Measurements from ENCODE around the gene TUNAR. TPM values are rescaled to one million over a fixed set of nuclear protein-coding genes. Genes with fewer than 3 reads are reported as not detected.

The TUNAR gene
- total RNA-seq, 1 donor from 2014 or later, result 4.6 TPM

GRCh38 chr14:95915330-95915729 is 38.7 kb downstream of the TUNAR start:
- Mint-ChIP-seq H3K27ac (no peak overlapping the region), H3K4me1 (ENCODE audit: low read depth) (peaks cover 5% of the 10 kb centered on the region), H3K36me3 (ENCODE audit: insufficient read depth) (no peaks in the 10 kb centered on the region), H3K4me3 (ENCODE audit: low read depth) (no peak overlapping the region), H3K27me3 (no peaks in the 10 kb centered on the region), H3K9me3 (ENCODE audit: low read depth) (no peaks in the 10 kb centered on the region)
- TF ChIP-seq CTCF (IDR thresholded peaks at IDR 0.05; ENCODE audit: unreplicated experiment), result no peak
- no peak for DNase-seq (ENCODE audit: low spot score, unreplicated experiment)

DNA sequence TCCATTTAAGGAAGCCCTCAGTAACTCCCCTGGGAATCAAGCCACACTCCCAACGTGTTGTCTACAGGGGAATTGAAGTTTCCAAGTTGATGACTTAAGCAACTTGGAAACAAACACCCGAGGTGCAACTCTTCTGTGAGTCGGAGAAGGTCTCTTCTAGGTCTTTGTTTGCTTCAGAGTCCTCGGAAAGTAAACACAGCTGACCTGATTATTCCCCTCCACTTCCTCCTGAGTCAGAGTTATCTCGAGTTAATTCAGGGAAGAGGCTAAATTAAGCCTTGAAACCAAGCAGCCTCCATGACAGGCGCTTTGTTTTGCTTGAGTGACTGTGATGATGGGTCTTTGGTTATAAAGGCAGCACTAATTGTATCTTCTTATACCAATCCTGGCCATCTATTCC is 41.8 kb downstream of the TUNAR start:
- Mint-ChIP-seq H3K4me1 (ENCODE audit: low read depth) (peaks cover 3% of the 10 kb centered on the region), H3K4me3 (ENCODE audit: low read depth) (no peak overlapping the region), H3K27me3 (no peaks in the 10 kb centered on the region), H3K9me3 (ENCODE audit: low read depth) (no peaks in the 10 kb centered on the region), H3K36me3 (ENCODE audit: insufficient read depth) (no peaks in the 10 kb centered on the region), H3K27ac (peak overlapping the region; percentile 10)
- TF ChIP-seq CTCF (IDR thresholded peaks at IDR 0.05; ENCODE audit: unreplicated experiment), result no peak
- DNase-seq (ENCODE audit: low spot score, unreplicated experiment), result no peak

- no peak for TF ChIP-seq CTCF (IDR thresholded peaks at IDR 0.05; ENCODE audit: unreplicated experiment)
- Mint-ChIP-seq H3K27me3 (no peaks in the 10 kb centered on the region), H3K27ac (no peak overlapping the region), H3K4me3 (ENCODE audit: low read depth) (no peak overlapping the region), H3K4me1 (ENCODE audit: low read depth) (peaks cover 3% of the 10 kb centered on the region), H3K9me3 (ENCODE audit: low read depth) (no peaks in the 10 kb centered on the region), H3K36me3 (ENCODE audit: insufficient read depth) (no peaks in the 10 kb centered on the region)
- DNase-seq (ENCODE audit: low spot score, unreplicated experiment), result no peak
These were observed 44.3 kb downstream of the TUNAR start for GRCh38 chr14:95920769-95921438.

DNA sequence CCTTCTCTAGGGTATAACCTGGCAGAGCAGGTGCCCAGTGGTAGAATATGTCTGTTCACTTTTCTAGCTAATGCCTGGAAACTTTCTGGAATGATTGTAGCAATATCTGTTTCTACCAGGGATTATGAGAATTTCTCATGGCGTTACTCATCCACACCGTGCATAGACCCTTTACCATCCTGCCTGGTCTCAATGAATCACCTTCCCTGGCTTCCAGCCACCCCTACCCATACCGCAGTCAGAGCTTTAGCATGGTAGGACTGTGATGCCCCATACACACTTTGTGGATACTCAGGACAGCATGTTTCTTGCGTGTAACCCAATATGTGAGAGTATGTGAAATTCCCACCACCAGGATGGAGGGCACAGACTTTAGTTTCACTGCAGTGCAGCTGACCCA is 45.4 kb downstream of the TUNAR start:
- no peak overlapping the region for H3K27ac Mint-ChIP-seq
- H3K36me3 Mint-ChIP-seq (ENCODE audit: insufficient read depth), result no peaks in the 10 kb centered on the region
- no peaks in the 10 kb centered on the region for H3K27me3 Mint-ChIP-seq
- H3K9me3 Mint-ChIP-seq (ENCODE audit: low read depth), result no peaks in the 10 kb centered on the region
- no peak overlapping the region for H3K4me3 Mint-ChIP-seq (ENCODE audit: low read depth)
- H3K4me1 Mint-ChIP-seq (ENCODE audit: low read depth), result peaks cover 3% of the 10 kb centered on the region
- no peak for TF ChIP-seq CTCF (IDR thresholded peaks at IDR 0.05; ENCODE audit: unreplicated experiment)
- no peak for DNase-seq (ENCODE audit: low spot score, unreplicated experiment)

GRCh38 chr14:95928751-95929150 is 52.1 kb downstream of the TUNAR start:
- H3K27ac Mint-ChIP-seq, result no peak overlapping the region
- no peaks in the 10 kb centered on the region for H3K36me3 Mint-ChIP-seq (ENCODE audit: insufficient read depth)
- no peak for TF ChIP-seq CTCF (IDR thresholded peaks at IDR 0.05; ENCODE audit: unreplicated experiment)
- H3K4me1 Mint-ChIP-seq (ENCODE audit: low read depth), result no peaks in the 10 kb centered on the region
- no peak overlapping the region for H3K4me3 Mint-ChIP-seq (ENCODE audit: low read depth)
- H3K27me3 Mint-ChIP-seq, result no peaks in the 10 kb centered on the region
- H3K9me3 Mint-ChIP-seq (ENCODE audit: low read depth), result no peaks in the 10 kb centered on the region
- DNase-seq (ENCODE audit: low spot score, unreplicated experiment), result no peak

All from progenitor cell of endocrine pancreas (in vitro differentiated cells).